ENCODE results near the gene IFI44.

IFI44 gene

GRCh38 chr1:78678324-78678723 lies 28.7 kb downstream of the IFI44 start:
- no peak overlapping the region for H3K4me3 ChIP-seq (ENCODE audit: low read depth, low read length)
- POLR2A ChIA-PET, result no interaction called here
- TF ChIP-seq CTCF (IDR thresholded peaks at IDR 0.05; ENCODE audit: insufficient read depth, low read length, missing control alignments), result no peak
- CTCF ChIA-PET, result interaction anchor here (0.8 to 4.4 kb wide), 13 partner anchors 9 to 547 kb away, joined by 3 to 43 read pairs (median 5); partner anchors contain the start of genes IFI44 and IFI44L
- no peak for DNase-seq (ENCODE audit: low read depth, low spot score)

GRCh38 chr1:78681265-78681664 lies 31.6 kb downstream of the IFI44 start:
- ChIA-PET POLR2A (no interaction called here), CTCF (interaction anchor here (1.0 to 4.4 kb wide), 5 partner anchors 9 to 546 kb away, joined by 3 to 43 read pairs (median 6); partner anchors contain the start of gene IFI44L)
- TF ChIP-seq CTCF (IDR thresholded peaks at IDR 0.05; ENCODE audit: insufficient read depth, low read length, missing control alignments), result no peak
- DNase-seq (ENCODE audit: low read depth, low spot score), result no peak
- H3K4me3 ChIP-seq (ENCODE audit: low read depth, low read length), result no peak overlapping the region

DNA sequence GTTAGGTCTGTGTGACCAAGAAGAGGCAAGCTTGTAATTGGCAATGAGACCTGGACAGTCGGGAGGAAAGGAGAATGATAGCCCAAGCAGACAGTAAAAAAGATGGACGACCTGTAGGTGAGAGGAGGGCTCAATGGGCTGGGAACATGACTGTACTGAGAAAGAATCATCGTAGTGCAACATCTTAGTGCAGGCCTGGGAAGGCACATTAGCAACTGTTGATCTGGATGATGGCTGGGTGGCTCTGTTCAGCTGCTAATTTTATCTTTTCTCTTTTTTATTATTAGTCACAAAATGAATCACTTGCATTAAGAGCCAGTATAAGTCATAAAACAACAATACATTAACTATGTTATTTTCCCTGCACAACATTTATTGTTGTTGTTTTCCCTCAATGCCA lies 32.9 kb downstream of the IFI44 start:
- ChIA-PET CTCF (interaction anchor here (0.8 to 3.6 kb wide), 3 partner anchors 62 to 154 kb away, joined by 3 to 13 read pairs (median 8); partner anchors contain the start of gene IFI44L), POLR2A (no interaction called here)
- no peak for DNase-seq (ENCODE audit: low read depth, low spot score)
- no peak overlapping the region for H3K4me3 ChIP-seq (ENCODE audit: low read depth, low read length)
- TF ChIP-seq CTCF (IDR thresholded peaks at IDR 0.05; ENCODE audit: insufficient read depth, low read length, missing control alignments), result no peak

GRCh38 chr1:78683079-78683478 lies 33.4 kb downstream of the IFI44 start:
- ChIA-PET POLR2A (no interaction called here), CTCF (interaction anchor here (2.2 kb wide), 1 partner anchor 66 kb away, joined by 8 read pairs; no protein-coding TSS in a partner anchor)
- TF ChIP-seq CTCF (IDR thresholded peaks at IDR 0.05; ENCODE audit: insufficient read depth, low read length, missing control alignments), result no peak
- H3K4me3 ChIP-seq (ENCODE audit: low read depth, low read length), result no peak overlapping the region
- no peak for DNase-seq (ENCODE audit: low read depth, low spot score)

- CTCF ChIA-PET, result interaction anchor here (1.0 to 2.1 kb wide), 6 partner anchors 9 to 667 kb away, joined by 3 to 9 read pairs (median 4); no protein-coding TSS in a partner anchor
Measured at GRCh38 chr1:78687315-78687714, 37.7 kb downstream of the IFI44 start.

DNA sequence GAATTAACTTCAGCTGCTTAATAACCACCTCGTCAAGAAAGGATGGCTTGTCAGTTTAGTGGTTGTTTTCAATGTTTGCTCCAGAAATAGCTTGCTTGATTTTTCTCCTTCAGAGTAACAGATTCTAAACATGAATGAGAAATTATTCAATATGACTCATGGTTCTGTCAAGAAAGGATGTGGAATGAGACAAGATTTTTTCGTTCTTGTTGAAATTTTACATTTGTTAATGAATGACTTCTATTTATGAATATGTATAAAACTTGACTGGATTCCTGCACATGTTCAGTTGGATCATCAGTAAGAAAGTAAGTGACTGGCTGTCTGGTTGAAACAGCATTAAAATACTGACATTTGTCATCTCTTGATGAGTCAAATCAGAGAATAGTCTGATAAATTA lies 38.3 kb downstream of the IFI44 start:
- H3K4me3 ChIP-seq (ENCODE audit: low read depth, low read length), result no peak overlapping the region
- ChIA-PET CTCF (interaction anchor here (1.0 to 2.1 kb wide), 10 partner anchors 10 to 666 kb away, joined by 3 to 9 read pairs (median 4); no protein-coding TSS in a partner anchor), POLR2A (no interaction called here)
- no peak for TF ChIP-seq CTCF (IDR thresholded peaks at IDR 0.05; ENCODE audit: insufficient read depth, low read length, missing control alignments)
- DNase-seq (ENCODE audit: low read depth, low spot score), result no peak

More at GRCh38 chr1:78687315-78687714, 37.7 kb downstream of the IFI44 start:
- TF ChIP-seq CTCF (IDR thresholded peaks at IDR 0.05; ENCODE audit: insufficient read depth, low read length, missing control alignments), result no peak
- POLR2A ChIA-PET, result no interaction called here
- DNase-seq (ENCODE audit: low read depth, low spot score), result no peak
- H3K4me3 ChIP-seq (ENCODE audit: low read depth, low read length), result no peak overlapping the region
